HepG2 (cell line): ENCODE data around the gene ZDHHC13. TPM values are rescaled to one million over a fixed set of nuclear protein-coding genes. Genes with fewer than 3 reads are reported as not detected.

Source experiments
- ATAC-seq: fragments of 200-7000 bp; cut with Tn5 transposase; 3 replicates; pipeline ENCODE4 v1.9.1; 2020; ENCODE audit warnings: mild to moderate bottlenecking, moderate library complexity
- BruUV-seq: library from RNA; stranded (reverse); fragments of 400-500 nt; replicated peaks from 2 replicates; lab custom pipeline; 2021; lab: Mats Ljungman, UMichigan
- CTCF ChIA-PET: fragments of 300-600 bp; formaldehyde crosslinking; extraction: SDS; loops from one replicate; lab custom pipeline; 2021; ENCODE audit warnings: low total read pairs, inconsistent platforms, low intra/inter-chr PET ratio; lab: Yijun Ruan, JAX
- POLR2A ChIA-PET: fragments of 350-600 bp; sonication (Branson Sonifier 250); formaldehyde crosslinking; loops from one replicate; lab custom pipeline; 2020; ENCODE audit warnings: antibody characterized with exemption, inconsistent platforms; lab: Yijun Ruan, JAX
- DNase-seq: peaks from one replicate; pipeline ENCODE4 v3.0.0-alpha.2; 2015; ENCODE audit warnings: low spot score
- FAIRE-seq: peaks from 3 replicates; lab custom pipeline; 2011; peaks lifted over from hg19 to GRCh38; lab: Jason Lieb, UNC
- H2AFZ ChIP-seq: one replicate; pipeline ENCODE4 v1.6.1; 2011; ENCODE audit warnings: low read length, inconsistent platforms
- H3K27ac ChIP-seq: fragments of 300-600 bp; 3 replicates; pipeline ENCODE4 v1.8.0; 2011; ENCODE audit warnings: mixed run types, mild to moderate bottlenecking, mixed read lengths, low read length, inconsistent platforms; ENCODE audit not compliant: insufficient read depth; ENCODE audit errors: extremely low read length
- H3K27me3 ChIP-seq, 2 experiments: fragments of 200-600 bp in 1 of 2; 2 replicates in 1 of 2; 3 replicates in 1 of 2; pipeline versions ENCODE4 v1.6.0 to v1.8.0; 2011; ENCODE audit warnings: low read length in 2 of 2, mild to moderate bottlenecking in 2 of 2, moderate library complexity in 2 of 2, inconsistent platforms in 1 of 2; ENCODE audit not compliant: insufficient read depth in 2 of 2, control insufficient read depth in 1 of 2
- H3K36me3 ChIP-seq, 2 experiments: fragments of 200-600 bp in 1 of 2; replicated peaks in 1 of 2; 2 replicates in 1 of 2; 3 replicates in 1 of 2; pipeline versions ENCODE4 v1.5.1 to v1.8.0; 2011; ENCODE audit warnings: low read length in 2 of 2, inconsistent platforms in 1 of 2; ENCODE audit not compliant: insufficient read depth in 2 of 2, control insufficient read depth in 1 of 2
- H3K4me1 ChIP-seq: 2 replicates; pipeline ENCODE4 v1.5.1; 2012; ENCODE audit warnings: low read length, inconsistent platforms; ENCODE audit not compliant: insufficient read depth
- H3K4me2 ChIP-seq: 2 replicates; pipeline ENCODE4 v1.6.0; 2011; ENCODE audit warnings: low read depth, low read length, inconsistent platforms
- H3K4me3 ChIP-seq, 3 experiments: fragments of 200-600 bp in 1 of 3; sonication (generic), shearing (Covaris generic) in 1 of 3; replicated peaks in 1 of 3; 2 replicates each; pipeline ENCODE4 v1.5.1; 2011 to 2016; ENCODE audit warnings: low read length in 3 of 3, inconsistent platforms in 2 of 3, low read depth in 2 of 3, mild to moderate bottlenecking in 2 of 3, control low read depth in 1 of 3, mixed read lengths in 1 of 3; ENCODE audit not compliant: insufficient read depth in 1 of 3
- H3K79me2 ChIP-seq: one replicate; pipeline ENCODE4 v1.6.1; 2011; ENCODE audit warnings: low read length, inconsistent platforms; ENCODE audit not compliant: insufficient read depth
- H3K9ac ChIP-seq: 2 replicates; pipeline ENCODE4 v1.6.0; 2011; ENCODE audit warnings: mild to moderate bottlenecking, low read depth, low read length, inconsistent platforms; ENCODE audit not compliant: insufficient read depth
- H3K9me3 ChIP-seq: 2 replicates; pipeline ENCODE4 v1.5.1; 2012; ENCODE audit warnings: mild to moderate bottlenecking, low read length
- H4K20me1 ChIP-seq: 2 replicates; pipeline ENCODE4 v1.6.0; 2011; ENCODE audit warnings: inconsistent platforms, mild to moderate bottlenecking, low read length, moderate library complexity; ENCODE audit not compliant: insufficient read depth
- ATF7 ChIP-seq, 2 experiments: fragments of 450-650 bp in 1 of 2; sonication (generic) in 1 of 2; formaldehyde crosslinking in 1 of 2; IDR thresholded peaks; 2 replicates each; pipeline versions ENCODE4 v1.4.0 to v1.6.1; 2016 to 2020; ENCODE audit warnings: antibody characterized with exemption in 1 of 2, mild to moderate bottlenecking in 1 of 2, missing genetic modification reagents in 1 of 2
- CREB1 ChIP-seq, 2 experiments: fragments of 450-650 bp in 1 of 2; IDR thresholded peaks; 2 replicates each; pipeline ENCODE4 v1.6.1; 2016 to 2017; ENCODE audit warnings: control low read depth in 1 of 2, mild to moderate bottlenecking in 1 of 2, missing compliant biosample characterization in 1 of 2, missing genetic modification characterization in 1 of 2
- GATAD2A ChIP-seq: IDR thresholded peaks from 2 replicates; pipeline ENCODE4 v1.6.1; 2016
- MBNL3 ChIP-seq: fragments of 250-450 bp; sonication (Bioruptor Pico); conservative IDR thresholded peaks from 2 replicates; pipeline ENCODE4 v1.8.0; 2022; ENCODE audit warnings: mild to moderate bottlenecking, inconsistent platforms
- MTF2 ChIP-seq: sonication (generic); formaldehyde crosslinking; IDR thresholded peaks from 2 replicates; pipeline ENCODE4 v1.5.0; 2020; ENCODE audit warnings: missing genetic modification reagents, borderline replicate concordance
- RARG ChIP-seq: sonication (generic); formaldehyde crosslinking; IDR thresholded peaks from 2 replicates; pipeline ENCODE4 v1.4.0; 2020; ENCODE audit warnings: low read depth, mild to moderate bottlenecking, missing genetic modification reagents
- SETDB1 ChIP-seq: sonication (generic); formaldehyde crosslinking; IDR thresholded peaks from 2 replicates; pipeline ENCODE4 v1.5.1; 2020; ENCODE audit warnings: missing genetic modification reagents, mild to moderate bottlenecking, borderline replicate concordance
- TAF1 ChIP-seq: sonication (generic); formaldehyde crosslinking; IDR thresholded peaks from 2 replicates; pipeline ENCODE4 v1.4.0; 2020; ENCODE audit warnings: missing genetic modification reagents
- ZNF446 ChIP-seq: sonication (generic); formaldehyde crosslinking; IDR thresholded peaks from 2 replicates; pipeline ENCODE4 v1.5.0; 2020; ENCODE audit warnings: mild to moderate bottlenecking, missing genetic modification reagents
- ZNF616 ChIP-seq: sonication (generic); formaldehyde crosslinking; IDR thresholded peaks from 2 replicates; pipeline ENCODE4 v1.5.0; 2020; ENCODE audit warnings: low read depth, mild to moderate bottlenecking, missing genetic modification reagents
- ZNF790 ChIP-seq: sonication (generic); formaldehyde crosslinking; IDR thresholded peaks from 2 replicates; pipeline ENCODE4 v1.8.0; 2022; ENCODE audit warnings: missing genetic modification reagents, mild to moderate bottlenecking, borderline replicate concordance
- WGBS: methylation state at CpG from one replicate; pipeline ENCODE4 v1.1.6; 2017; ENCODE audit warnings: low lambda C conversion rate; 5-methylcytosine and 5-hydroxymethylcytosine counted together
- in situ Hi-C: cut with HindIII; loops from 2 replicates; pipeline ENCODE4 v1.10.0; 2017; ENCODE audit warnings: low pct_unique_long_range_greater_than_20kb; ENCODE audit not compliant: extremely low pct_ligation_motif_present
- intact Hi-C: fragments of 100-400 bp; cut with micrococcal nuclease; formaldehyde crosslinking; loops from one replicate; pipeline ENCODE4 v1.10.0; 2022; ENCODE audit not compliant: unreplicated experiment
- polyA plus RNA-seq, 8 experiments: library from polyadenylated mRNA; depleted of rRNA in 3 of 8; stranded (reverse) in 7 of 8; unstranded in 1 of 8; fragments of >200 nt; fragmentation: Illumina TruSeq in 4 of 8; extraction: Trizol in 4 of 8; gene quantifications; 2 replicates each; pipeline versions ENCODE4 v1.2.1 to v1.2.3, GENCODE V29; 2011 to 2016; ENCODE audit warnings: low read depth in 4 of 8, missing spikeins in 1 of 8, mixed read lengths in 1 of 8; ENCODE audit not compliant: insufficient read depth in 1 of 8
- total RNA-seq, 5 experiments: library from RNA; depleted of rRNA; stranded (reverse); fragments of >200 nt; fragmentation: Illumina TruSeq; extraction: Trizol; gene quantifications; 2 replicates each; pipeline ENCODE4 v1.2.3, GENCODE V29; 2016; ENCODE audit warnings: low read depth in 1 of 5

Gene ZDHHC13
- total and polyA plus RNA-seq, 2 of the 13 experiments (the other 11 are each of a cell fraction or from before 2014, with no cell fraction given), result 10.9 to 11.8 TPM

DNA sequence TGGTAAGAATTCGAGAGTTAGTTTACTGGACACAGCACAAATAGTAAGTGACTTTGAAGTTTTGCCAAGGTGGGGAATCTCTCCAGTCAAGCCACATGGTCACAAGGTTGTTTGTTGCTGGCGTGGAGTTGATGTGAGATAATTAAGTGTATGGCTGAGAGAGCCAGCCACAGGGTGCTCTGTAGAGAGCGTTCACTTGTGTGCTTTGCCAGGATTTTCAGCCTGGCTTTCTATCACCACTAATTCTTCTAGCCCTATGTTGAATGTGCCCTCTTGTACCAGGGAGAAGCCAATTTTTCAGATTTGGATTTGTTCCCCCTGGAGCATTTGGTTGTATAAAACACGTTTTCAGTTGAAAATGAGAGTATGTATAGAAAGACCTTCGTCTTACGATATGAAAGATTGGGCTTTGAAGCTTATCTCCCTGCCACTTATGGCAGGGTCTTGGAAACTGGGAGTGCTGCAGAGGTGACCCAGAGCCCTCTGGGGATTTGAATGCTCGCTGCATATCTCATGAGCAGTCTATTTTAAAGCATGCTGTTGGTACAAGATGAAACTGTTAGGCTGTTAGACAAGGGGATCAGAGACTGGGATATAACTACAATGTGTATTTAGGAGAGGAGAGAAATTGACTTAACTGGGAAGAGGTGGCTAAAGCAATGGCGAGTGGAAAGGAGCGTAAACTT is 56.2 kb downstream of the ZDHHC13 start:
- H3K4me3 ChIP-seq, result no peak overlapping the region
- TF ChIP-seq MTF2 (CRISPR knock-in tag) (no peak), ZNF446 (no peak), GATAD2A (CRISPR knock-in tag) (no peak), RARG (CRISPR knock-in tag) (no peak), TAF1 (CRISPR knock-in tag) (no peak), ATF7 (IDR thresholded peaks at IDR 0.05) (no peak), ATF7 (CRISPR knock-in tag; IDR thresholded peaks at IDR 0.05) (no peak), CREB1 (IDR thresholded peaks at IDR 0.05) (no peak), CREB1 (CRISPR knock-in tag; IDR thresholded peaks at IDR 0.05) (no peak), MBNL3 (CRISPR knock-in tag) (no peak), ZNF616 (CRISPR knock-in tag) (no peak), SETDB1 (CRISPR knock-in tag) (no peak), ZNF790 (CRISPR knock-in tag) (no peak)
- ChIA-PET CTCF (no interaction called here), POLR2A (no interaction called here)
- 99% methylated on average over 9 of the region's 9 CpGs for WGBS
- H3K4me2 ChIP-seq, result no peak overlapping the region
- no peaks in the 10 kb centered on the region for H4K20me1 ChIP-seq
- no peaks in the 10 kb centered on the region for H3K9me3 ChIP-seq
- intact Hi-C loops (no loop called here), in situ Hi-C loops (no loop called here)
- no peak for ATAC-seq
- no peak overlapping the region for H3K9ac ChIP-seq
- BruUV-seq, result no TSS peak
- H2AFZ ChIP-seq, result no peak overlapping the region
- H3K4me1 ChIP-seq, result no peaks in the 10 kb centered on the region
- no peaks in the 10 kb centered on the region for H3K79me2 ChIP-seq
- no peak for DNase-seq
- H3K36me3 ChIP-seq, result peaks cover 3 to 13% of the 10 kb centered on the region in 2 experiments; a peak in 4 of 5 replicates
- FAIRE-seq, result no peak
- no peaks in the 10 kb centered on the region for H3K27me3 ChIP-seq
- no peak overlapping the region for H3K27ac ChIP-seq
